A673 (cell line): ENCODE data around the gene CLTCL1.

Experiments
- EZH2 ChIP-seq: fragments of 200-600 bp; sonication (generic); IDR thresholded peaks from 2 replicates; pipeline ENCODE4 v1.6.1; 2017; ENCODE audit warnings: borderline replicate concordance, low read depth, mild to moderate bottlenecking, mixed read lengths, antibody characterized with exemption, low read length; ENCODE audit not compliant: poor library complexity, severe bottlenecking
- TF ChIP-seq, protein P1 (sequence below): fragments of 300-800, 200-600 bp; sonication (generic); conservative IDR thresholded peaks from 2 replicates; pipeline ENCODE4 v1.5.1; 2017; ENCODE audit warnings: low read depth, mild to moderate bottlenecking, antibody characterized with exemption, low read length, moderate library complexity, mixed read lengths

- TF ChIP-seq, protein P1, sequence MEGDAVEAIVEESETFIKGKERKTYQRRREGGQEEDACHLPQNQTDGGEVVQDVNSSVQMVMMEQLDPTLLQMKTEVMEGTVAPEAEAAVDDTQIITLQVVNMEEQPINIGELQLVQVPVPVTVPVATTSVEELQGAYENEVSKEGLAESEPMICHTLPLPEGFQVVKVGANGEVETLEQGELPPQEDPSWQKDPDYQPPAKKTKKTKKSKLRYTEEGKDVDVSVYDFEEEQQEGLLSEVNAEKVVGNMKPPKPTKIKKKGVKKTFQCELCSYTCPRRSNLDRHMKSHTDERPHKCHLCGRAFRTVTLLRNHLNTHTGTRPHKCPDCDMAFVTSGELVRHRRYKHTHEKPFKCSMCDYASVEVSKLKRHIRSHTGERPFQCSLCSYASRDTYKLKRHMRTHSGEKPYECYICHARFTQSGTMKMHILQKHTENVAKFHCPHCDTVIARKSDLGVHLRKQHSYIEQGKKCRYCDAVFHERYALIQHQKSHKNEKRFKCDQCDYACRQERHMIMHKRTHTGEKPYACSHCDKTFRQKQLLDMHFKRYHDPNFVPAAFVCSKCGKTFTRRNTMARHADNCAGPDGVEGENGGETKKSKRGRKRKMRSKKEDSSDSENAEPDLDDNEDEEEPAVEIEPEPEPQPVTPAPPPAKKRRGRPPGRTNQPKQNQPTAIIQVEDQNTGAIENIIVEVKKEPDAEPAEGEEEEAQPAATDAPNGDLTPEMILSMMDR, result no peak
- TF ChIP-seq EZH2, result no peak
These were observed 24.9 kb downstream of the CLTCL1 start for GRCh38 chr22:19266547-19267086.
